HL-60/S4 treated with phorbol 12-myristate 13-acetate at 8.2 ng/mL for 4 days and 3 days (cell line): ENCODE data around the gene LRRC75A.

Source experiments
- in situ Hi-C: fragments of 300-500 bp; cut with MboI; formaldehyde crosslinking; loops from 2 replicates; pipeline ENCODE4 v1.15.0; 2022; ENCODE audit warnings: low sequenced_read_pairs

The LRRC75A gene

DNA sequence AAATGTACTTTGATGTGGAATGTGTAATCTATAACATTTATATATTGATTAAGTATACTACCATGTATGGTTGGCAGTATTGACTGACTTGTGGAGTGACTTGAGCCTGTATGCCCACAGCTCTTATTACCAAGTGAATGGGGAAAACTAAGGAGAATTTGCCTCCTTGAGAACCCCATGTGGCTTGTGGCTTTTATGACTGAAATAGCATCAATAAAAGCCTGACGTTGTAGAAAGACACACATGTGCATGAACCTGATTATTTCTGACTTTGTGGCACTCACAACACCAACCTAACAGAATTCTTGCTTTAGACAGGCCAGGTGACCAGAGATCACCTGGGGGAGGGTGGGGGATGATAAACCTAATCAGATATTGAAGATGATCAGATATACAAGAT lies 2.1 kb upstream of the LRRC75A start:
- in situ Hi-C loops, result no loop called here

DNA sequence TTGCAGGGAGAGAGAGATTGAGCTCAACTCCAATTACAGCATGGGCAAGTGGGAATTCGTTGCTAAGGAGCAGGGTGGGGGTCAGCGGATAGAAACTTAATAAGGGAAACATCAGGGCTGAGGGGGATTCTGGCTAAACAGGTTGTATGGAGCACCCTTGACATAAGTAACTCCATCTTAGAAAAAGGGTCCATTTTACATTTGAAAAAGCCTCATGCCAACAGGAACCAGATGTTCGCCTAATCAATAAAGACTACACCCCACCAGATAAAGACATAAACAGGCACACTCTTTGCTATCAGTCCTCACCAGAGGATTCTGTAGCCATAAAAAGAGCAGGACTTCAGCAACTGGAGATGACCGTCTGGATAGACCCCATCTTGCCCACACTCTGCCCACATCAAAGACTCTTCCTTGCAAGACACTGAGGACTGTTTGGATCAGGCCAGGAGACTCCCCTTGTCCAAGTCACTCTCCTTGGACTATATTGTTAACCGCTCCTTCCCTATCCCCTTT lies 1.6 kb upstream of the LRRC75A start:
- in situ Hi-C loops, result no loop called here

DNA sequence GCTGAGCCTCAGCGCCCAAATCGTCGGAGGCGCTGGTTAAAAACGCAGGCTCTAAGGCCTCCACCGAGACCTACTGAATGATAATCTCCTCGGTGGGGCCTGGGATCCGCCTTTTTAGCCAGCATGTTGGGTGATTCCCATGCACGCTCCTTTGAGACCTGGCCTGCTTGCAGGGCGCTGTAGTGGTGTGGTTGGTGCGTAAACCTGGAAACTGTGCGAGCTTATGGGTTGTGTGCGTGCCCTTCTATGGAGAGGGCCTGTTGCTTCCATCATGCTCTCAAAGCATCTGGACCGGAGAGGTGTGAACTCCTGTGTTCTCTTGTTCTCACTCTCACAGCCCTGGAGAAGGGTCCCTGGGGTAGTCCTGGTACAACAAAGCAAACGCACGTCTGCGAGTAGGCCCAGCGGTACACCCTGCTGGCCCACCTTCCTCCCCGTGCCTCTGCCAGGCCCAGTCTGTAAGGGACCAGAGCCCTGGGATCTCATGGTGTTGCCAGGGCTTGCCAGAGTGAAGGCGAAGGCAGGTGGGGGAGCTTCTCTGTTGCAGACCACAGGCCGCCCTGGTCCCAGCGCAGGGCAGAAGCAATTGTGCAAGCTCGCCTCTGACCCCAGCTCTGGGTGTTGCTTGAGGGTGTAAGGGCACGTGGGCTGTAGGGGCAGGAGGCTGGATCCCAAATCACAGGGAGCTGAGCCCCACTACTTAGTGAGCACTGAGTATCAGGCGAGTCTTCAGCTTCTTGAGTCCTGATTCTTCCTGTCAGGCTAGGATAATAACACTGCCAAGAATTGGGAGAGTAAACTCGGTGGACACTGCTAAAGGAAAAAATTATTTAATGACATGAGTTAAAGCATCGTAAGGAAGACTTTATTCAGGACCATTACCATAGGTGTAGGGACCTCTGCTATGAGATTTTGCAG lies 879 bp upstream of the LRRC75A start:
- in situ Hi-C loops, result no loop called here

DNA sequence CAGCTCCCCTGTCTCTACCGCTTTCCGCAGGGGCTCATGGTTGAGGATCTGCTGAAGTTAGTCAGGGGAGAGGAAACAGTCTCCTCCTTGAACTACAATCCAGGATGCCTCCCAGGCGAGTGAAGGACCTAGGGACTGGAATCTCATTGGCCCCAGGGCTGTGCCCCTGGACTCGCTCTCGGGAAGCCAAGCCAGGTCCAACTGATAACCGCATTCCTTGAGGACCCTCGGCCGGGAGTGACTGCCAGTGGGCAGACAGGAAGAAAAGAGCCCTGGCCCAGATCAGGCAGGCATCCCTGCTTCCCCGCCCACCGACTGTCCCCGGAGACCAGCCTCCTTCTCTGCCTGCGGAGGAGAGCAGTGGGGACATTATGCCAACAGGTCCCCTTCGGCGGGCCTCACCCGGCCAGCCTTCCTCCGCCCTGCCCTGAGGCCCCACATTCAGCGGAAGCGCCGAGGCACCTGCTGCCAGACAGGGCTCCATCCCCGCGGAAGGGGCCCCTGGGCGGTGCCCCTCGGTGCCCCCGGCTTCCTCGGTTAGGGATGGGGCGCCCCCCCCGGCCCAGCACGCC lies 776 bp downstream of the LRRC75A start:
- in situ Hi-C loops, result no loop called here

DNA sequence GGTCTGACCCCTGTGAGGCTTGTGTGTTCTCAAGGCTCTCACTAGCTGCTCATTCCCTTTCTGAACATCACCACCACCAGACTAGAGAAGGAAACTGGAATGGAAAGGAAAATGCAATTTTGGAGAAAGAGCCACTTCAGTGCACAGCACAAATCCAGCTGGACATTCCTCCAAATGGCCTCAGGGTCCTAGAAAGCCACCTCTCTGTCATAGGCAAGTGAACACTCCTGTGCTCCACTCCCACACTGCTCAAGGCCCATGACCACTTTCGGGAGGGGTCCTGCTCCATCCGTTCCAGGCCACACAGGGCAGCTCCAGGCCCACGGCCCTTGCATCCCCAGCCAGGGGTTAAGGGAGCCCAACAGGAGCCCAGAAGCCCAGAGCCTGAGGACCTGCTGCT lies 2.6 kb downstream of the LRRC75A start:
- in situ Hi-C loops, result no loop called here

DNA sequence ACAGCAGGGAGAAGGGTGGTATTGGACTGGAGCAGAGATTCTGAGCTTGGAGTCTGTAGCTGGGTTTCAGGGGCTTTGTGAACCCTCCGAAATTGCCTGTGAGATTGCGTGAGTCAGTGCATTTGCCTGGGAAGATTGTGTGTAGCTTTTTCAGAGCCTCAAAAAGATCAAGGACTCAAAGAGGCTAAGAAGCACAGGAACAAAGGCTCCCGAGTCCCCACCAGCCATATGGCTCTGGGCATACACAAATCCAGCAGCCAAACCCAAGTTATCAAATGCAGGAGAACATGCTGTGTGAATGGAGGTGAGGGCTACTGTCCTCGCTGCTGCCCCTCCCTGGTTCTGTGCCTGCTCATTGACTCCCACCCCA lies 3.0 kb downstream of the LRRC75A start:
- in situ Hi-C loops, result no loop called here

DNA sequence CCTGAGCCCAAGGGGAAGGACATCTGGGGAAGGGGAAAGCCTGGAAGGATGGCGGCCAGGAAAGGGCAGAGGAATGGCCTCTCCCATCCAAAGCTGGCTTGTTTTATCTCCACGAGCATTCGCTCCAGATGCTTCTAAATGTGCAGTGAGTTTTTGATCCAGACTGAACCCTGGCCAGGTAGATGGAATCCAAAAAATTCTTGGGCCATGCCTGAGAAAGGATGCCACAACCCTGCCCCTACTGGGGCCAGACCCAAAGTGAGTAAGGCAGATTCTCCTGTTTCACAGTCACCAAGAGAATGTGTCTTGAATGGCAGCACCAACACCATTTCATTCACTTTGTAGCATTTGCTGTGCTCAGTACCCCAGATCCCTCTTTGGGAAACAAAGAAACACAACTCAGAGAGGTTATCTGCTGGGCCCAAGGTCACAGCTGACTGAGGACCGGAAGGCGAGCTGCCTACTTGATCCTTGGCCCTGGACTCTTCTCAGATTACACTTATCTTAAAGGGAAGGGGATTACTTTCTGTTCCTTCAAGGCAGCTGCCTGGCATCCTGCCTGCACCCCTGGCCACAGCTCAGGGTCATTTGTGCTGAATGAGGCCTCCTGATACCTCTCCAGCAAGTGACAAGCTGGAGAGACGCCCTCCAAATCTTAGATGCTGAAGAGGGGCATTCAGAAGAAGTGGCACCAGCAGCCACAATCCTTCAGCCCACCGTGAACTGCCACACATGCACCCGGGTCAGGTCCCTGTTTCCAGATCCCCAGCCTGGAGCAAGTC lies 3.6 kb downstream of the LRRC75A start:
- in situ Hi-C loops, result no loop called here

DNA sequence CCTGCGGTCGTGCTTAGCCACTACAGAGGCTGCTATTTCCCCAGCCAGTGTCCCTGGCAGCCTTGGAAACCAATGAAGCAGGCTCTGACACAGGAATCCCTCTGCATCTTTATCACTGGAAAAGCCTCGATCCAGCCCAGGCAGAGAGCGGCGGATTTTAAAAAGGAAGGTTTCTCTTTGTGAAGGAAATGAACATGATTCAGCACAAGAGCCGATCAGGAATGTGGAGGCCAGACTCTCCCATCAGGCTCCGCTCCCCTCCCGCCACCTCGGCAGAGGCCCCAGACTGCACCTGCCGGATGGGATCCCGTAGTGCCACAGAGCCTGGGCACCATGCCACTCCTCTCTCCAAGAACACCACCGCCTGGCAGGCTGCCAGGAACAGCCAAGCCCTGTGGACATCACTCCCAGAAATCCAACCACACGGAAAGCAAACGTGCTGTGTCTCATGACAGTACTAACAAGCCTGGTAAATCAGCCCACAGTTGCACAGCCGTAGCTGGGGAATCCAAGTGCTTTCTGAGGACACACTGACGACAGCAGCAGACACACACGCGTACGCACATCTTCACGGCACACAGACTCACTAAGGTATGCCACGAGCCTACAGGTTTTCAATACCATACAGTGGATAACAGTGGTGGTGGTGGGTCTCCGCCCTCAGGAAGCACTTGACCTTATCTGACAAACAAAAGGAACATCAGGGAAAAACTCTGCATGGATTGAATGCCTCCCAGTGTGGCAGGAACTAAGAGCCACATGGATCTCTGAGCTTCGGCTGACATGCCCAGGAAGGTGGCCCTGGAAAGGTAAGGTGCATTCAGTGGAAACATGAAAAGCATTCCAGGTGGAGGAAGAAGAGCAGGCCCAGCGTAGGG lies 5.4 kb downstream of the LRRC75A start:
- in situ Hi-C loops, result no loop called here

DNA sequence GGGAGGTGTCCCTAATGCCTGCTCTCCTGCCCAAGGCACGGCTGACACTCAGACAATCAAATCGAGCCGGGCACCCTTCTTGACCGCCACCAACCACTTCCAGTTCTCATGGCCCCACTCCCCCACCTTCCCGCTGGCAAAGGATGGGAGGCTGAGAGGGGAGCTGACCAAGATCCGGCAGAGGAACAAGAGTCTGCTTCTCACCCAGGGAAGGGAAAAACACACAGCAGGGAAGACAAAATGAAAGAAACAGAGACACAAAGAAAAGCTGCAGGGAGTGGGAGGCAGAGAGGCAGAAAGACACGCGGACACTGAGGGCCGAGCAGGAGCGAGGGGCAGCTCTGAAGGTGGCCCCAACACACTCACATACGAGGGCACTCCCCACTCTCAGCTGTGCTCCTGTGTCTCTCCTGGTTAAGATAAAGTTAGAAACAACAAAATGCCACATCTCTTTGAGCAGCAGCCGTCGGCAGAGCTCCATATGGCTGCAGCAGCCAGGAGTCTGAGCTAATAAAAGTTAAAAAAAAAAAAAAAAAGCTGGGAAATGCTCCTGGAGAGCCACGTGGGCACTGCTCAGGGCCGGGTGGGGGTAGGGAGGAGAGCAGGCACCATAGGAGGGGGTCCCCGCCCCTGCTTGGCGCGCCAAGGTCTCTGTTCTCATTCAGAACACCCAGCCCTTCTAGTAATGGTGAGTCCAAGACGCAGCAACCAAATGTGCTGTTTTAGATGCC lies 7.4 kb downstream of the LRRC75A start:
- in situ Hi-C loops, result no loop called here

DNA sequence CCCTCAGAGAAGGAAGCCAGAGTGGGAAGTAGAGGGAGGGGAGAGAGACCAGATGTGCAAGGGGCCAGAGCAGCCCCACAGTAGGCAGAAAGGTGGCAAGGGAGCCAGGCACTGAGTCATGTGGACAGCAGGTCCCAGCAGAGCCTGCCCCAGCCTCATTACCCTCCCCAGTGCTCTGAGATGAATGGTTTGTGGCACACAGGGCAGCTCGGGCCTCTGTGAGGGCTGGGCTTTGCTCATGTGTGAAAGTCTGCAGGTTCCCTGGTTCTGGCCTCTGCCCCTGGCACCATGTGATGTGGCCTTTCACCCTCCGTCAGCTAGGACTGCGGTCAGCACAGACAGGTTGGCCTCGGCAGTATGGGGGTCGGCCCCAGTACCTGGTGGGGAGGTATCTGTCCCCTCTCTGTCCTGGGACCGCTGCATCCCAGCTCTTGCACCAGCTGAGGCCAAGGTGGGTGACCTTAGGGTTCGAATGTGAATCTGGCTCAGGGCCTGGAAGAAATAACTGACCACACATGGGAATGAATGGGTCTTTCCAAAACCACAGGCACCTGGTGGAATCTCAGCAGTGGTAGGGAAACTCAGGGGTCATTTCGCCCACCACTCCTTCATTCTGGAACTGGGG lies 8.9 kb downstream of the LRRC75A start:
- in situ Hi-C loops, result no loop called here

DNA sequence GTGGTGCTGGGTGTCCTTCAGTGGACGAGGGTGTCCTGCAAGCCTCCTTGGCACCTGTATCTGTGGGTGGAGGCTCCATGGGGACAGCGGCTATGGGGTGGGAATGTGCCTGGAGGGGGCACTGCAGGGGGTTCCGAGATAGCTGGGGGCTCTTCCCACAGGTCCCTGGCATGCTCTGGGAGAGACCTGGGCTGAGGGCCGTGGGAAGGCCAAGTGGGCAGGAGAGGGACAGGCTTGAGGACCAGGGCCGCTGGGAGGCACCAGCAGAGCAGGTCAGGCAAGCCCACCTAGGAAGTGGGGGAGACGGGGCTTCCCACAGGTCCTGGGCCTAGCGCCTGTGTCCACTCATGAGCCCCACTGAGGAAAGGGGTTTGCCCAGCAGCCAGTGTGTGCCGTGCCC lies 9.7 kb downstream of the LRRC75A start:
- in situ Hi-C loops, result no loop called here

DNA sequence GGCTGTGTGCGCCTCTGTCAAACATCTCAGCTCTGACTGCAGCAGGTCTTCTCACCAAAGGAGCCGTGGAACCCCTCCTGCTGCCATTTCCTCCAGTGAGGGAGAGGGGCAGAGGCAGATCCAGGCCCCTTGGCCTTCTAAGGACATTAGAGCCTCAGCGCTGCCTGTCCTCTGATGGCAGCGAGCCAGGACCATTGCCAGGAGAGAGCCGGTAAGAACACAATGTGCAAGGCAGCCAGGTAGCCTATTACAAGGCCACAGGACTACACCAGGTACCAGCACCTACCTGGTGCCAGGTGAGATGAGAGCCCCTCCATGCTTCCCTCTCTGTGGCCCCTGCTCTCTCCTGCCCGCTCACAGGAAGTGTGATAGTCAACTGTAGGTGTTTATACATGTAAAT lies 11.0 kb downstream of the LRRC75A start:
- in situ Hi-C loops, result no loop called here

DNA sequence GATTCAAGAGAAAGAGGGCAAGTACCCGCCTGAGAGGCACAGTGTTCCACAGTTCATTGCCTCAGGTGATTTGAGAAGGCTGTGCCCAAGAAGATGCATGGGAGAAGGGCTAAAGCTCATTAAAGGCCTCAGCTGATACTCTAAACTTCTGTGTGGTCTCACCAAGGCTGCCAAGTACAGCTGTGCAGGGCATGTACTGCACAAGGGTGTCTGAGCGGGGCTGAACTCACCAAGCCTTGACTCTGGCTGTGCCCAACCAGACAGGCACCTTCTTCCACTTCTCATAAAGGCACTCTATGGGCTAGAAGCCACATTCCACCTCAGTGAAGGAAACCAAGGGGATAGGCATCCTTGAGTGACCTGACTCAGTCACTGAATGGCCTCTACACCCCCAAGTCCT lies 12.7 kb downstream of the LRRC75A start:
- in situ Hi-C loops, result no loop called here

DNA sequence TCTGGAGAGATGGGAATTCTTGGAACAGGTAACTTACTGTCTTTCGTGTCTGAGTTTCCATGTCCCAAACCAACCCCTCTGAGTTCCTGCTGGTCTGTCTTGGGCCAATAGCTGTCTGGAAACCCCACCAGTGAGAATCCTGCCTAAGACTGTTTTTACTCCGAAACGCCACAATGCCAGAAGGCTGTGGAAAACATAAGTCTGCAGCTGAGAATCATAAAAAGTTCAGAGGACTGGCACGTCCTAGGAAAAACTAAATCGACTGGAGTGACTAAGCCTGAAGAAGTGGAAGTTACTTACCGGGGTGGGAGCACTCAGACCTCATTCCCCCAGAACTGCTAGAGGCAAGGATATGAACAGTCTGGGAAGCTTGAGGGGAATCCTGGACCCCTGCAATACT lies 13.3 kb downstream of the LRRC75A start:
- in situ Hi-C loops, result no loop called here

DNA sequence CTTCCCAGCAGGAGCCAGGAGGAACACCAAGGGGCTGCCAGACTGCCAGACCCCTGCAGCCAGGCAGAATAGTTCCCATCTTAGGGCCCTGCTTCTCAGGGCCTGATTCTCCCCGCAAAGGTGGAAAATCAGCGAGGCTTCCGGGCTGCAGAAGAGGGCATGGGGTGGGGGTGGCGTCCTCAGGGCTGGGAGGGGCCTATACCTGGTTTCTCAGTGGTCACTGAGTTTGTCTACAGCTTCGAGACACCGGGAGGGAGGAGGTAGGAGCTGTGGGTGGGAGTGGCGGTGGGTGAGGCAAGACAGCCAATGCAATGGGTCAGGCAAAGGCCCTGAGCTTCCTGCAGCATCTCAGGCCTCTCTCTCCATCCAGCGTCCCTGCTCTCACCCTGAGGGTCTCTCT lies 14.3 kb downstream of the LRRC75A start:
- in situ Hi-C loops, result no loop called here

DNA sequence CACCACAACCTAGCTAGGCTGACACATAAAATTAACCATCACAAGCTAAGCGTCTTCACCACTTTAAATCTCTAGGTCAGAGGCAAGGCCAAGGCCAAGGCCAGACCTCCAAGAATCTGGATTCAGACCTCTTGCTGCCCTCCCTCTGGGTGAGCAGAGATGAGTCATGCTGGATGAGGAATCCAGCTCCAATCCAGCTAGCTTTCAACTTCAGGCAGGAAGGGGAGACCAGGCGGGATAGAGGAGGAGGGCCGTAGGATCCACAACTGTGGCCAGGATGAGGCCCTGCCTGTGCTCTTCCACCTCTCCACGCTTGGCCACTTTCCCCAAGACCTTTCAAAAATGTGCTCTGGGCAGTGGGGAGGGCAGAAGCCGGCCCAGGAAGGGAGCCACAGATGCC lies 14.7 kb downstream of the LRRC75A start:
- in situ Hi-C loops, result no loop called here

DNA sequence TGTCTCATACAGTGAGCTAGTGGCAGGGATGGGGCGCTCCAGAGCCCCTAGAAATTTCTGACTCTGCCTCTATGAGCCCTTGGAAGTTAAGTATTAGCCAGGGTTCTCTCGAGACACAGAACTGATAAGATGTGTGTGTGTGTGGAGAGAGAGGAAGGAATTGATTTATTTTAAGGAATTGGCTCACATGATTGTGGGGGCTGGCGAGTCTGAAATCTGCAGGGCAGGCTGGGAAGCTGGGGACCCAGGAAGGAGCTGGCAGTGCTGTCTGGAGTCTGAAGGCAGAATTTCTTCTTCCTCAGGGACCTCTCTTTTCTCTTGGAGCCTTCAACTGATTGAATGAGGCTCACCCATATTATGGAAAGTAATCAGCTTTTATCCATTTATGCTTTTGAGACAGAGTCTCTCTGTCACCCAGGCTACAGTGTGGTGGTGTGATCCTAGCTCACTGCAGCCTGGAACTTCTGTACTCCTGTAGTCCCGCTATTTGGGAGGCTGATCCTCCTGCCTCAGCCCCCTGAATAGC lies 16.8 kb downstream of the LRRC75A start:
- in situ Hi-C loops, result no loop called here

DNA sequence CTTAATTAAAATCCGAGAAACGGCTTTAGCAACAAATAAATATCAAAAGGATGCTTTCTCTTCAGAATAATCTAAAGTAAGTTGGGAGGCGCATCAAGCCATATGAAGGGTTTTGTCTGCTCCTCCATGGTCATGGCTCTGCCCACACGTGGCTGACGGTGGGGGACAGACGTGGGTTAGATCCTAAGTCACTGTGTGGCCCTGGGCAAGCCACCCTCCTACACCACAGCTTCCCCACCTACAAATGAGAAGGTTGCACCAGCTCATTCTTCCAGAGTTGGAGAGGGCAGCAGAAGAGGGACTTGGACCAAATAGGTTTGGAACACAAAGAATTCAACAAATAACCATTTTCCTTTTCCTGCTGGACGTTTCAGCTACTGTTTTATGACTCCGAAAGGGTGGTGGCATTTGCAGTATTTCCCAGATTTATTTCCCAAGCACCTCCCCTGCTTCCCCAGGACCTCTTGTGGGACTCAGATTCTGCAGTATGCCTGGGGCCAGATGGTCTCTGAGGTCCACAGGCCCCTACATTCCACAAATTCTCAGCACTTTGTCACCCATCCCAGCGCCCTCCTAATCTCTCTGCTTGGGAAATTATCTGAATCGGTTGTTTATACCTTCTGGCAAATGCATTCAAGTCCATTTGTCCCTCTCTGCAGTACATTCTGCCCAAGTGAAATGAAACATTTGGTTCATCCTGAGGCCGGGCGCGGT lies 17.8 kb downstream of the LRRC75A start:
- in situ Hi-C loops, result no loop called here
